SH-SY5Y (cell line): Measurements from ENCODE around the gene TULP4.

ENCODE experiments used
- GATA2 ChIP-seq: IDR thresholded peaks from 2 replicates; pipeline ENCODE4 v1.6.1; 2011; ENCODE audit warnings: mild to moderate bottlenecking, low read depth, low read length
- GATA3 ChIP-seq: IDR thresholded peaks from 2 replicates; pipeline ENCODE4 v1.6.1; 2011; ENCODE audit warnings: low read depth, mild to moderate bottlenecking, low read length, moderate library complexity

The TULP4 gene

DNA sequence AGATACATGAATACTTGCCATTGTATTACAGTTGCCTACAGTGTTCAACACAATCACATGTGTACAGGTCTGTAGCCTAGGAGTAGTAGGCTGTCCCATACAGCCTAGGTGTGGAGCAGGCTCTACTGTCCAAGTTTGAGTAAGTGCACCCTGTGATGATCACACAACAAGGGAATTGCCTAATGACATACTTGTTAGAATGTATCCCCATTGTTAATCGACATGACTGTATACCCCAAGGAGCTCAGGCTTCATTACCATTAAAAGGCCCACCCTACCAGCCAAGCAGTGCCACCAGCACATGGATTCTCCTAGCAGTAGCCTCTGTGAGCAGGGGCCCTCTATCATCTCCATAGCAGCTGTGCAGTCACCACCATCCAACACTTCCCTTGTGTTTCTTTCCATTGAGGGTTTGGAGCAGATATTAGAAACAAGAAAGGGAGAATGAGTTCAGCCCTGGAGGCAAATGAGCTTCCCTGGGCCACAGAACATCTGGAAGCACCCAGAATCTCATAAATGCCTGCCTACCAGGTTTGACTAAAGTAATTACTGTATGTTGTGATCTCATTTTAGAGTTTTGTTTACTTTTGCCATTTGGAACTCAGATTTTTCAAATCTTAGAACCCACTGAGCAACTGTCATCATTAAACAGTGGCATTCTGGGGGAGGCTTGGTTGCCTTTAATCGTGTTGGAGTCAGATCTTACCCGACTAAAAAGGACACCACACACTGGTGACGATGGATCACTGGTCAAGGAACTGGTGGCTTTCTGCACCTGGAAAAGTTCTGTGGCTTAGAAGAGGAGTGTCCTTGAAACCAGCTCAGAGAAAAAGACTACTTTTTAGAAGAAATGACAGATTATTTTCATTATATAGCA, 104.9 kb downstream of the TULP4 start:
- no peak for TF ChIP-seq GATA3
- TF ChIP-seq GATA2 = no peak

DNA sequence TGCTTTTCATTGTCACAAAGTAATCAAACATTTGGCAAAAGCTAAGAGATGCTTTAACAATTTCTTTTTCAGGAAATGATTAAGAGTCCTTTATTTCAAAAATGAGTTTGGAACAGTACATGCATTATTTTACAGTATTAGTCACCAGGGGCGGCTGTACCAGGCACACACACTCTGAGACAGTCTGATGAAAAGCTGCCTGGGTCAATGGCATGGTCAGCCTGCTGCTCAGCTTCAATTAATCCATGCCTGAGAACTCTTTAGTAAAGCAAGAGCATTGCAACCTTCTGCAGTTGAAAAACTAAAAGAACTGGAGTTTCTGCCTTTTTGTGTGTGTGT, 105.5 kb downstream of the TULP4 start:
- TF ChIP-seq GATA2 (no peak), GATA3 (no peak)

DNA sequence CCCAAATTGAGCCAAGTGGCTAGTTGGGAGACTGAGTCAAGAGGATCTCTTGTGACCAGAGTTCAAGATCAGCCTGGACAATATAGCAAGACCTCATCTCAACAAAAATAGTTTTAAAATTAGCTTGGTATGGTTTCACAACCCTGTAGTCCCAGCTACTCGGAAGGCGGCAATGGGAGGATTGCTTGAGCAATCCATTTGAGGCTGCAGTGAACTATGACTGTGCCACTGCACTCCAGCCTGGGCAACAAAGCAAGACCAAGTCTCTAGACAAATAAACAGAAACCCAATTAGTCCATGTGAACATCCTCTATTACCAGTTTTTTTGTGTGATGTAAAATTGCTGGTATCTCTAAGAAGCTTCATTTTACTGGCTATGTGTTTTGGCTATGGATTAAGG, 106.2 kb downstream of the TULP4 start:
- TF ChIP-seq GATA3 (no peak), GATA2 (no peak)

DNA sequence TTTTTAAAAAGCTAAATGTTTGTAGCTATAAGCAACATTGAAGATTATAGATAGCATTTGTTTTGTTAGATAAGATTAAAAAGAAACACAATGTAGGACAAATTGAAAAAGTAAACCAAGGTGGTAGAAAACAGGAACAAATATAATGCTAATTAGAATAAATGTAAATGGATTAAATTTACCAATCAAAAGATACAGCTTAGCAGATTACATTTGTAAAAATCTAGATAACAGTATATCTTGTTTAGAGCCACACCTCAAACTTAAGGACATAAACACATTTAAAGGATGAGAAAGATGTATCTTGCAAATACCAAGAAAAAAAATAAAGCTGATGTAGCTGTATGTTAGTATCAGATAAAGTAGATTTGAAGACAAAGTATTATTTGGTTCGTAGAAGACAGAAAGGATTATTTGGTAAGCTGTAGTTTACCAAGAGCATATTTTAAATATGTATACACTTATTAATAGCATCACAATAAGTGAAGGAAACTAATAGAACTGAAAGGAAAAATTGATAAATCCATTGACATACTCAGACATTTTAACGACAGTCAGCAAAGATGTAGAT, 107.2 kb downstream of the TULP4 start:
- TF ChIP-seq GATA3 (no peak), GATA2 (no peak)

DNA sequence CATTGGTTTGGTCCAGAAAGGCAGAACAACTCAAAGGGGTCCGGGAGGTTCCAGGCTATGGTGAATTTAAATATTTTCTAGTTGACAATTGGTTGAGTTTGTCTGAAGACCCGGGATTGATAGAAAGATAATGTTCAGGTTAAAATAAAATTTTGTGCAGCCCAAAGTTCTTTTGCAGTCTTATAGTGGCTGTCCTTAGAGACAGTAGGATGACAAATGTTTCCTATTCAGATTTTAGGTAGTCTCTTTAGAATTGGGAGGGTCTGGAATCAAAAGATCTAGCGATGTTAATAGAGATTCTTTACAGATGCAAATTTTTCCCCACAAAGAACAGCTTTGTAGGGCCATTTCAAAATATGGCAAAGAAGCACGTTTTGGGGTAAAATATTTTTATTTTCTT, 109.1 kb downstream of the TULP4 start:
- TF ChIP-seq GATA3 (no peak), GATA2 (no peak)

DNA sequence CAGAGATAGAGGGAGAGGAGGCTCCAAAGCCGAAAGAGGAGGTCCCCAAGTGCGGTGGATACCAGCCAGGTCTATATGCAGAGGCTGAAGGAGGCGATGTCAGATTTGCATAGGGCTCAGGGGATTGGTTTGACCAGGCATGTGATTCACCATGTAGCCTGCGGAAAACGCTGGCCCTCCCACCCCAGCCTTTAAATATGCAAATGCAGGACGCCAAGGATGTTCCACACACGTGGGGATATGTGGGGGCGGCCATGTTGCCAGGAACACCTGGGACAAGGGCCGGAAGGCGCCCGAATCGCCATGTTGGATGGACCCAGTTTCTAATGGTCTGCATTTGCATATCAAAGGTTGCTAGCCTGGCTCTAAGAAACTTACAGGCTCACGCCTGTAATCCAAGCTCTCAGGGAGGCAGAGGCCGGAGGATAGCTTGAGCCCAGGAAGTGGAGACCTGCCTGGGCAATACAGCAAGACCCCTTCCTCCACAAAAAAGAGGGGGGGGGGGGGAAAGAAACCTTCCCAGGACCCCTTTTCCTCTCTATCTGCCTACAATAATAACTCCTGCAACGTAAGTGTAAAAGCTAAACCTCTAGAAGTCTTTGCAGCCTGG, 110.5 kb downstream of the TULP4 start:
- no peak for TF ChIP-seq GATA2
- no peak for TF ChIP-seq GATA3

DNA sequence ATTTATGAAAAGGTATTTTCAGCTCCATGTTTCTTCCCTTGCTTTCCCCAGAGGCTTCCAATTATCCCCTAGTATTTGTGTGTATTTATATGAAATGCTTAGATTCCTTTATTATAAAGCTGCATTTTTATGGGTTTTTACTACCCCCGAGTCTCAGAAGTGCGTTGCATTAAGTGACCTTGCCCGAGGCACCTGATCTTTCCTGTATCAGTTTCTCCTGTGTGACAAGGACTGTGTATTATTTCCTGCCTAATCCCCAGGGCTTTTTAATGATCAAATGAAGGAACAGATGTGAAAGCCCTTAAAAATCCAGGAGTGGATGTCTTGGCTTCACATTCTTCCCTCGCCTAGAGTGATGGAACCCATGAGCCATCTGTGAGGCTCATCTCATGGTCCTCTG, 118.8 kb downstream of the TULP4 start:
- no peak for TF ChIP-seq GATA2
- TF ChIP-seq GATA3 = no peak

DNA sequence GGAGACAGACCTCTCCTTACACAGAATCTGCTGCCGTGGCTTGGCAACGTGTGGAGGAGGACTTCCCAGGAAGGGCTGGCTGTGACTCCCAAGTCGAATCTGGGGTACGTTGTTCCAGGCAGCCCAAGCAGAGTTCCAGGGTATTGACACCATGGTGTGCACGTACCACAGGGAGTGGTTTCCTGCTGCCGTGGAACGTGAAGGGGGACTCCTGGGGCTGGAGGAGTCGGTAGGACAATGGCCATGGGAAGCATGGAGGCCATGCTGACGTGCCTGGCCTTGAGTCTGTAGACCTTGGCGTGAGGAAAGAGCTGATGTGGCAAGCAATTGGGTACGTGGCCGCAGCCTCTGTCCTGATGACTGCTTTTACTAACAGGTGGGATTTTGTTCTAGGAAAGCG, 119.3 kb downstream of the TULP4 start:
- TF ChIP-seq GATA2 (no peak), GATA3 (no peak)

DNA sequence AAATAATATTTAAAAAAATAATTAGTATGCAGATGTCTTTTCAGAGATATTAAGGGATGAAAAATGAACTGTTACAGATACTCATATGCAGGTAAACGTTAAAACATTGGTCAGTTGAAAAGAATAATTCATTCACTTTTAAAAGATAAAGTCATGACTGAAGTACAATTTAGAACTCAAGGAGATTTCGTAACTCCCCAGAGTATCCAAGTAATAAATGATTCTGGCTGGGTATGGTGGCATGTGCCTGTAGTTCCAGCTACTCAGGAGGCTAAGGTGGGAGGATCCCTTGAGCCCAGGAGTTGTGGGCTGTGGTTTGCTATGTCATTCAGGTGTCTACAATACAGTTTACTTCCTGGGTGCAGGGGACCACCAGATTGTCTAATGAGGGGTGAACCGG, 125.3 kb downstream of the TULP4 start:
- TF ChIP-seq GATA3 (no peak), GATA2 (no peak)

DNA sequence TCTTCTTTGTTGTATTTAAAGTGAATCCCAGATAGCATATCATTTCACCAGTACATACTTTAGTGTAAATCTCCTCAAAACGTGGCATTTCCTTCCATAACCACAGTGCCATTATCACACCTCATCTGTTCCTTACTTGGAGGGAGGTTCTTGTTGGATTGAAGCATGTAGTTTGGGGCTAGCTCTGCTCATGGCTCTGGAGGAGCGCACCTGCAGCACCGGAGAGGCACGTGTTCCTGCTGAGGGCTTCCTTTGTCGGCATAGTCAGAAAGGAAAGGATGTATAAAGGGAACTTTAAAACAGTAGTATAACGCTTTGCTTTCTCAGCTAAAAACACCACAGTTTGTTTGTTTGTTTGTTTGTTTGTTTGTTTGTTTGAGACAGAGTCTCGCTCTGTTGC, 126.0 kb downstream of the TULP4 start:
- TF ChIP-seq GATA3 (no peak), GATA2 (no peak)

DNA sequence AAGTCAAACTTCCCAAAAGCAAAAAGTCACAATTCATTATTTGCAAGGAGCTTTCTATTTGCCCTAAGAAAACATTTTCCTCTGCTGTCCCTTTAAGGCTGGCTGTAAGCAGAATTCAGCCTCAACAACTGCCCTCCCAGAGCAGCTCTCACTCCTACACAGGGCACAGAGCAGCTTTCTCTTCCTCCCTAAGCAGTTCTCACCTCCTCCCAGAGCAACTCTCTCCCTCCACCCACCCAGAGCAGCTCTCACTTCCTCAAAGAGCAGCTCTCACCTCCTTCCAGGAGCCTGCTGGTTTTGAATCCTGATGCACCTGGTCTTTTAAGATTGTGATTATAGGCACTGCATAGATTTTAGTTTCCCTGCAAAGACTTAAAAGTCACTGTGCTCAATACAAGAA, 127.0 kb downstream of the TULP4 start:
- TF ChIP-seq GATA2 = no peak

DNA sequence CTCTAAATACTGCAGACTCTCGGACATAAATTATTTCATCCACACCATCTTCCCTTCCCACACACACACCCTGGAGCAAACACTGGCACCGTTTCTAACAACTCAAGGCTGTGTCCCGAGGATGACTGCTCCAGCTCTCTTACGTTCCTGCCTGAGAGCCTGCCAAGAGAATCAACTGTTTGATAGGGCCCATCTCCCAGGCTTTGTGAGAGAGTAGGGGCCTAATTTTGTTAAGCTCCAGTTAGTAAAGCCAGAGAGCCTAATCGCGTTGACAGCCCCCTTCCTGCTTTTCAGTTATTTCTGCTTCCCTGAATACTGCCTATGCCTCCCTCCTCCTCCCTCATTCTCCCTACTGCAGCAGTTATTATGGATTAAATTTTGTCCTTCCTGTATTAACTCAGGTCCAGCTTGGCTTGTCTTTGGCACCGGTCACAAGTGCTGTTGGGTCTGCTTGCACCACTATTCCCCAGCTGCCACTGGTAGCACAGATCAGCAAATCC, 129.5 kb downstream of the TULP4 start:
- no peak for TF ChIP-seq GATA3
- TF ChIP-seq GATA2 = no peak

DNA sequence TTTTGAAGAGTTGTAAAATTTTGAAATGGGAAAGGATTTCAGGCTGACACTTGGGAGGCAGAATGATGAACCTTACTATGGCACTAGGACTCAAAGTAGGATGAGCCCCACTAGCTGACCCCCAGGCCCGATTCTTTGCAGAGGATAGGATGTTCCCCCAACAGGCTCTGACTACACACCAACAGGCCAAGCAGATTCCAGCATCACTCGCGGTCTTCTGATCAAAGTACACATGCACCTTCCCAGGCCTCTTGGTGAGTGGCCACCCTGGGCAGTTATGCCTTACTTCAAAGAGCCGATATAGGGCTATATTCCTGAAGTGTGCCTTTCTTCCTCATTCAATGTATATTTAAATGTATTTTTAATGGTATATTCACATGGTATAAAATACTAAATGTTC, 130.0 kb downstream of the TULP4 start:
- TF ChIP-seq GATA2 = no peak
- TF ChIP-seq GATA3 = no peak

DNA sequence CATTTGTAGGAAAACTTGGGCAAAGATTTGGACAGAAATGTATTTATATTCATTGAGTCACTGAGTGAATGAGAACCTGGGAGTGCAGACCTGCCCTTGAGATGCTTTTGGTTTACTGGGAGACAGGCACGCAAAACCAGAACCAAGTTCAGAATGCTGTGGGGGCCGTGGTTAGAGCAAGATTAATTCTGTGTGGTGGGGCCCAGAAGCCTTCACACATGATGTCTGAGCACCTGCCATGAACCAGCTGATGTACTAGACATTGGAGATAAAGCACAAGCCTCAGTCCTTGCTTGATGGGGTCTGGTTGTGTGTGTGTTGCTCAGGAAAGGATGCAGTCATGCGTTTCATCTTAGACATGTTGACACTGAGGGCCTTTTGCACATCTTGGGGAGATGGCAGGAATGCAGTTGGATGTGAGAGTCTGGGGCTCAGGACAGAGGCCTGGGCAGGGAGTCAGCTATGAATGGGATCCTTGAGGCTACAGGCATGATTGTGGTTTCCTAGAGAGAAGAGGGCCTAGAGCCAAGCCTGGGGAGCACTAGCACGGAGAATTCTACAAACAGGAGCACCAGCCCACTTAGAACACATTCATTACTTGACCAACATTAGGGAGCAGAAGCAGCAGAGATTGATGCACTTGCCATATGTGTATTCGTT, 133.3 kb downstream of the TULP4 start:
- no peak for TF ChIP-seq GATA3
- no peak for TF ChIP-seq GATA2
